NCI-H1417 treated with DMSO at 0.1 percent for 48 hours (cell line): ENCODE data around the gene SALL1.

Experiments used
- DNase-seq: peaks from one replicate; lab custom pipeline; 2025; lab: John Stamatoyannopoulos, UW

The SALL1 gene

DNA sequence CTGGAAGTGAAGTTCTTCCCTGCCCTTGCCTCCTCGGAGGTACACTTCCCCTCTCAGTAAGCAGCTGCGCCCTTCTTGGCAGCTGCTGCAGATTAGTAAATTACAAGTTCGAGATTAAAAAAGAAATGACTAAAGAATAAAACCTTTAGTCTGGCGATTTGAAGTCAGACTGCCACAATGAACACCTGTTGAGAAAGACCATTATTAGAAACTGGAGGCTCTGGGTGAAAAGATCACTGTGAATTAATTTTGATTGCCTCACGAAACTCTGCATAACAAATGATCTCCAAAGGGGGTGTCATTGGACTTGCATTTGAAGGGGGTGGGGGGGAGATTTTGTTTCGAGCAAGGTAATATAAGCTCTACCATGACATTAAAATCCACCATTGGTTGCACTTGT lies 39.3 kb downstream of the SALL1 start:
- no peak for DNase-seq

DNA sequence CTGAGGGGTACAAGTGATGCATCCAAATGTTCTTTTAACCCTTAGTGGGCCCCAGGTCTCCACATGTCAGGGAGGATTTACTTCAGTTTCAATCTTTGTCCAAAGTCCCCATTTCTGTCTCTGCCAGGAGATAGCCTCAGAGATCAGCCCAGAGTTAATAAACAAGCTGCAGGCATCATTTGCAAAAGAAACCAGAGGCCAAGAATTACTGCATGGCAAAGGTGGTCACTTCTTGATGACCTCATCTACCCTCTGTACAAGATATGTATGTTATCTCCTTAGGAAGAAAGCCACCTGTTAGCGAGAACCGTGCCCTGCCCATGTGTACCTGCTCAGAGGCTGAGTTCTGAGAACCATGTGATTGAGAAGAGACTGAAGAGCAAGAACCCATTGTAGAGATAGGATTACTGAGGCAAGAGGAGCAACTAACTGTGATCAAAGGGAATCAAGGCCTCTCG lies 40.3 kb downstream of the SALL1 start:
- no peak for DNase-seq

DNA sequence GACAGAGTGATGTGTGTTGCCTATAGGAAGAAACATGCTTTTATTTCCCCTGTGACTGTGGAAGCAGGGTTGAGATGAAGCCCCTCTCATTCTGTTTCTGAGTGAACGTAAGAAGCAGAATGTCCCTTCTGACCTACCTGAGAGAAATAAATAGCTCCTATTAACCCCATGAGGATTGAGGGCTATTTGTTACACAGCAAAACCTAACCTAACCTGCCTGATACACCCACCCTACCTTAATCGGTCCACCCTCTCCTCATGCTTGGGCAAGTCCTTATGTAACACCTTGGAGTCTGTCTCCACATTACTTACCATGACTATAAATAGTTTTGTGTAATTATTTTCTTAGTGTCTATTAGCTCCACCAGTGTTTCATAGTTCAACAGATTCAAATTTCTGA lies 41.9 kb downstream of the SALL1 start:
- no peak for DNase-seq

- no peak for DNase-seq
These were observed 43.3 kb downstream of the SALL1 start for GRCh38 chr16:51107742-51108141.

GRCh38 chr16:51106535-51106934 lies 44.5 kb downstream of the SALL1 start:
- no peak for DNase-seq

DNA sequence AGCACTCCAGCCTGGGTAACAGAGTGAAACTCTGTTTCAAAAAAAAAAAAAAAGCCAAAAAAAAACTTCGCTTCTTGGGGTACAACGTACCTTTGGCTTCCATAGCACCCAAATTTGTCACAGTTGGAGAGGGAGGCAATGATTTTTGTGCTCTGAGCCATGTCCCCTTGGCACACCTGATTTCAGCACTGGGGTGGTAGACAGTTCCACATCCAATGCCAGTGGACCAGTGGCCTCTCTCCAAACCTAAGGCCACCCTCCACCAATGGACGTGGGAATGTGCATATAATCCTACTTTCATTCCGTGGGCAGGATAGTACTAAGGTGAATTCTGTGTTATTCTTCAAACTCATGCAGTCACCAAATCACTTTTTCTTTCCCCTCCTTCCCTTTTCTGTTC lies 47.5 kb downstream of the SALL1 start:
- no peak for DNase-seq

DNA sequence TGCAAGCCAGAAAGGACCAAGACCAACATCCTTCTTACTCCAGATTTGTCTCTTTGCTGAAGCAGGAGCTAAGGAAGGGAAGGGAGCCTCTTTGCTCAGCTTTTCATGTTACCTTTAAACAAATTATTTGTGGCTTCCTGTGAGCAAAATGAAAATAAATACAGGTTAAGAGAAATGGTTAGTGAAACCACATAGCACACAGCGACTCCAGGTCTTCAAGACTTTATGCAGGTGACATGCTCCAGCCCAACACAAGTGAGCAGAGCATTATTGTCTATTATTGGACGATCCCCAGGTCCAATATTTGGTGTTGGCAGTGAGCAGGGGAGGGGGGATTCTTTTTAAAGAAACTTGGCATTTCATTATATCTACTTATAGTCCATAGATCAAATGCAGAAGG lies 53.3 kb downstream of the SALL1 start:
- DNase-seq, result no peak

- DNase-seq, result no peak
These were observed 55.0 kb downstream of the SALL1 start for GRCh38 chr16:51095890-51096626.

DNA sequence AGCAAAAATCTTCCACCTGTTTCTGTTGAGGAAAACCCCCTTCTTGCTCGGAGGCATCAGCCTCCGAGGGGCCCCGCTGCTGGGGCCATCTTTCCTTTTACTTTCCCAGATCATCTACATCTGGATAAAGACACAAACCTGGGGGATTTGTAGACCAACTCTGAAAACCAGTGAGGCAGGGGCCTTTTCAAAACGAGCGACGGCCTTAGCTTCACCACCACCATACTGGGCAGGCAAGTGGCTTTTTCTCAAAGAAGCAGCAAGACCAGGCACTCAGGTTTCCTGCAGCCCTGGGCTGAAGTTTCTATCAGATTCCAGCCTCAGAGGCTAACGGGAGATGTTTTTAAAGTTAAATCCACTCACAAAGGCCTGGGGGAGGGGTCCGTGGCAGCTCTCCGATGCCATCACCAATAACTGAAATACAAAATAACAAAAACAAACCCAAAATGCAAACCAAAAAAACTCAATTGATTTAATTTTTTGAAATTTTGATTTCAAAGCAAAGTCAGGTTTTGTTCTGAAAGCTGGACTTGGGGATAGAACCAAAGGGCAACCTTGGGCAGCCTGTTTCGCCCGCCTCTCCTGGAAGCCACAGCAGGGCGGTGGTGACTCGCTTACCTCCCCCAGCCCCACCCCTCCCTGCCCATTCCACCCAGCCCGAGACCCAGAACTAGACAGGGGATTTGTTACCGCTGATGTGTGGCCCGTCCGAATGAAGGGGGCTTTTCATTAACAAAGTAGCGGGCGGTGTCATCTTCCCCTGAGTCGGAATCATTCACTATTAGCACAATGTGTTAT lies 55.8 kb downstream of the SALL1 start:
- no peak for DNase-seq

DNA sequence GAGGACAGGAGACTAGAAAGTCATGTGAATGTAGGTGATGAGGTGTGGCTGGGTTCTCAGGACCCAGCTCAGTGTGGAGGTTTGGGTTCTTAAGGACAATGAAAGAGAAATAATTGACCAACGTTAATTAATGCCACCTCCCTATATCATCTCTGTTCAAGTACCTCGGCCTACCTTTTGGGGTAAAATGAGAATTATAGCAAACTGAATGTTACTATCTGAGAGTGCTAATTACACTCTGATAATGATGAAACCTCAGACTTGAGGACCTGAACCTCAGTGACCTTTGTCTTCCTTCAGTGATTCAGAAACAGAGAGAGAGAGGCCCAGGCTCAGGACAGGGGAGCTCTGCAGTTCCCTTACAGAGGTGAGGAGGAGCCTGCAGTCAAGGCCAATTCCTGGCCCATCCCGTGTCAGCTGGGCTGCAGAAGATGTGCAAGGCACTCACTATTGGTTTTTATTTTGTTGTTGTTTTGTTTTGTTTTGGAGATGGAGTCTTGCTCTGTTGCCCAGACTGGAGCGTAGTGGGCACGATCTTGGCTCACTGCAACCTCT lies 57.3 kb downstream of the SALL1 start:
- no peak for DNase-seq
